Activated naive CD4-positive, alpha-beta T cell treated with anti-CD3 and anti-CD28 coated beads for 36 hours (primary cell): ENCODE data around the gene PSORS1C1. TPM values are rescaled to one million over a fixed set of nuclear protein-coding genes. Genes with fewer than 3 reads are reported as not detected.

ENCODE experiments used
- total RNA-seq, 2 experiments: library from RNA; stranded (reverse); gene quantifications; one replicate each; pipeline ENCODE4 v1.2.3, GENCODE V29; 2021

The PSORS1C1 gene
- total RNA-seq, 2 experiments from 2014 or later = 0.29 to 0.40 TPM

Other genes starting within 250 kb of the PSORS1C1 start
- 10 to 100 TPM in 1 of 2 experiments, 1 to 10 TPM in 1; 9.5 to 10.1 TPM for gene DDR1, start 230.3 kb upstream of the PSORS1C1 start, total RNA-seq
- gene GTF2H4, start 206.6 kb upstream of the PSORS1C1 start, total RNA-seq = 10 to 100 TPM; 33.3 to 42.4 TPM
- 10 to 100 TPM; 78.1 to 82.8 TPM for gene VARS2, start 200.6 kb upstream of the PSORS1C1 start, total RNA-seq
- gene SFTA2, start 182.6 kb upstream of the PSORS1C1 start, total RNA-seq = not detected
- not detected for gene MUCL3, start 173.8 kb upstream of the PSORS1C1 start, total RNA-seq
- not detected for gene MUC21, start 131.1 kb upstream of the PSORS1C1 start, total RNA-seq
- gene MUC22, start 104.3 kb upstream of the PSORS1C1 start, total RNA-seq = not detected
- not detected for gene C6orf15, start 2.2 kb upstream of the PSORS1C1 start, total RNA-seq
- not detected for gene CDSN, start 5.6 kb downstream of the PSORS1C1 start, total RNA-seq
- gene PSORS1C2, start 24.3 kb downstream of the PSORS1C1 start, total RNA-seq = not detected
- 10 to 100 TPM; 40.0 to 44.5 TPM for gene CCHCR1, start 43.0 kb downstream of the PSORS1C1 start, total RNA-seq
- gene TCF19, start 43.8 kb downstream of the PSORS1C1 start, total RNA-seq = 10 to 100 TPM; 72.0 to 73.3 TPM
- under 1 TPM in 1 of 2 experiments, not detected in 1; 0.48 TPM for gene POU5F1, start 55.9 kb downstream of the PSORS1C1 start, total RNA-seq
- gene HLA-C, start 157.3 kb downstream of the PSORS1C1 start, total RNA-seq = 1,000 to 10,000 TPM; 1,018 to 1,049 TPM
- gene HLA-B, start 242.4 kb downstream of the PSORS1C1 start, total RNA-seq = 1,000 to 10,000 TPM; 3,225 to 3,295 TPM